HepG2 (cell line): ENCODE measurements around the gene SEC24A. TPM values are rescaled to one million over a fixed set of nuclear protein-coding genes. Genes with fewer than 3 reads are reported as not detected.

ENCODE experiments used
- ATF2 ChIP-seq: sonication (generic); formaldehyde crosslinking; IDR thresholded peaks from 2 replicates; pipeline ENCODE4 v1.4.0; 2020; ENCODE audit warnings: missing genetic modification reagents
- ATF4 ChIP-seq, 2 experiments: fragments of 450-650 bp in 1 of 2; sonication (generic) in 1 of 2; formaldehyde crosslinking; IDR thresholded peaks; 2 replicates each; pipeline versions ENCODE4 v1.5.0 to v1.8.0; 2020 to 2022; ENCODE audit warnings: mild to moderate bottlenecking in 1 of 2, missing genetic modification reagents in 1 of 2
- ATF6 ChIP-seq: sonication (generic); formaldehyde crosslinking; conservative IDR thresholded peaks from 2 replicates; pipeline ENCODE4 v1.4.0; 2020; ENCODE audit warnings: missing genetic modification reagents
- EHMT2 ChIP-seq: fragments of 200-600 bp; sonication (generic); IDR thresholded peaks from 2 replicates; pipeline ENCODE4 v1.7.0; 2017; ENCODE audit warnings: antibody characterized with exemption, low read depth, low read length, borderline replicate concordance
- FOXK2 ChIP-seq: fragments of 450-650 bp; IDR thresholded peaks from 2 replicates; pipeline ENCODE4 v1.6.1; 2016
- HNRNPL ChIP-seq: fragments of 200-400 bp; formaldehyde crosslinking; IDR thresholded peaks from 2 replicates; pipeline ENCODE4 v1.6.1; 2017; ENCODE audit warnings: mild to moderate bottlenecking, low read depth, low read length
- ISX ChIP-seq: sonication (generic); formaldehyde crosslinking; conservative IDR thresholded peaks from 2 replicates; pipeline ENCODE4 v1.5.0; 2020; ENCODE audit warnings: missing genetic modification reagents
- NCOA2 ChIP-seq: sonication (generic); formaldehyde crosslinking; IDR thresholded peaks from 2 replicates; pipeline ENCODE4 v1.8.0; 2022; ENCODE audit warnings: inconsistent platforms
- NFIC ChIP-seq: IDR thresholded peaks from 2 replicates; pipeline ENCODE4 v1.6.1; 2012; ENCODE audit warnings: mild to moderate bottlenecking, low read length, inconsistent platforms
- PHB2 ChIP-seq: fragments of 450-650 bp; IDR thresholded peaks from 2 replicates; pipeline ENCODE4 v1.6.1; 2018; ENCODE audit not compliant: partially characterized antibody
- RCOR2 ChIP-seq: IDR thresholded peaks from 2 replicates; pipeline ENCODE4 v1.6.1; 2016; ENCODE audit warnings: missing biosample characterization, missing genetic modification reagents
- RFX1 ChIP-seq: fragments of 450-650 bp; IDR thresholded peaks from 2 replicates; pipeline ENCODE4 v1.6.1; 2017
- RNF219 ChIP-seq: sonication (generic); formaldehyde crosslinking; IDR thresholded peaks from 2 replicates; pipeline ENCODE4 v1.5.0; 2020; ENCODE audit warnings: mild to moderate bottlenecking, missing genetic modification reagents
- SKI ChIP-seq: fragments of 450-650 bp; IDR thresholded peaks from one replicate; pipeline ENCODE4 v1.6.1; 2018; ENCODE audit warnings: mild to moderate bottlenecking; ENCODE audit not compliant: partially characterized antibody
- SNAPC2 ChIP-seq: sonication (generic); formaldehyde crosslinking; IDR thresholded peaks from 2 replicates; pipeline ENCODE4 v1.8.1; 2022; ENCODE audit warnings: mild to moderate bottlenecking, missing genetic modification reagents
- STAT5B ChIP-seq: sonication (generic); formaldehyde crosslinking; IDR thresholded peaks from 2 replicates; pipeline ENCODE4 v1.4.0; 2020; ENCODE audit warnings: missing genetic modification reagents
- ZBTB4 ChIP-seq: sonication (generic); formaldehyde crosslinking; IDR thresholded peaks from 2 replicates; pipeline ENCODE4 v1.4.0; 2020; ENCODE audit warnings: missing genetic modification reagents, mild to moderate bottlenecking, borderline replicate concordance
- ZNF230 ChIP-seq: sonication (generic); formaldehyde crosslinking; IDR thresholded peaks from 2 replicates; pipeline ENCODE4 v1.4.0; 2020; ENCODE audit warnings: mild to moderate bottlenecking, missing genetic modification reagents
- ZNF614 ChIP-seq: IDR thresholded peaks from 2 replicates; pipeline ENCODE4 v1.6.1; 2018; ENCODE audit warnings: missing biosample characterization, missing genetic modification reagents, inconsistent platforms, borderline replicate concordance
- ZNF766 ChIP-seq: sonication (generic); formaldehyde crosslinking; IDR thresholded peaks from 2 replicates; pipeline ENCODE4 v1.5.0; 2020; ENCODE audit warnings: missing genetic modification reagents, borderline replicate concordance
- polyA plus RNA-seq, 8 experiments: library from polyadenylated mRNA; depleted of rRNA in 3 of 8; stranded (reverse) in 7 of 8; unstranded in 1 of 8; fragments of >200 nt; fragmentation: Illumina TruSeq in 4 of 8; extraction: Trizol in 4 of 8; gene quantifications; 2 replicates each; pipeline versions ENCODE4 v1.2.1 to v1.2.3, GENCODE V29; 2011 to 2016; ENCODE audit warnings: low read depth in 4 of 8, missing spikeins in 1 of 8, mixed read lengths in 1 of 8; ENCODE audit not compliant: insufficient read depth in 1 of 8
- total RNA-seq, 5 experiments: library from RNA; depleted of rRNA; stranded (reverse); fragments of >200 nt; fragmentation: Illumina TruSeq; extraction: Trizol; gene quantifications; 2 replicates each; pipeline ENCODE4 v1.2.3, GENCODE V29; 2016; ENCODE audit warnings: low read depth in 1 of 5

Gene SEC24A
- total and polyA plus RNA-seq, 2 of the 13 experiments (the other 11 are each of a cell fraction or from before 2014, with no cell fraction given) = 30.5 to 56.8 TPM

GRCh38 chr5:134638760-134639201 lies 9.8 kb upstream of the SEC24A start (continued):
- TF ChIP-seq ZBTB4 (CRISPR knock-in tag) (no peak), PHB2 (no peak), FOXK2 (peak; percentile 26; the same call in 1 of the 2 replicates), ATF4 (CRISPR knock-in tag; IDR thresholded peaks at IDR 0.05) (peak in 1 of 2 experiments; percentile 71; a peak in 2 of 4 replicates), ATF2 (peak; percentile 65), SNAPC2 (CRISPR knock-in tag) (no peak), NCOA2 (CRISPR knock-in tag) (peak; percentile 79), NFIC (no peak), EHMT2 (no peak), HNRNPL (no peak), ZNF230 (CRISPR knock-in tag) (peak; percentile 24; the same call in 1 of the 2 replicates), ZNF766 (CRISPR knock-in tag) (no peak), ISX (CRISPR knock-in tag) (no peak), ZNF614 (CRISPR knock-in tag) (peak; percentile 61), RNF219 (CRISPR knock-in tag) (no peak), ATF6 (CRISPR knock-in tag) (no peak), RCOR2 (CRISPR knock-in tag) (peak; percentile 96), STAT5B (CRISPR knock-in tag) (no peak), RFX1 (no peak), SKI (peak; percentile 60)
